Caco-2 (cell line): ENCODE measurements around the gene FABP2. TPM values are rescaled to one million over a fixed set of nuclear protein-coding genes. Genes with fewer than 3 reads are reported as not detected.
"Not testable (repeated sequence)": the region's sequence is repeated elsewhere in the genome, so short reads cannot be mapped to it uniquely, and the experiment has no call there.

ENCODE experiments used
- BruUV-seq: library from RNA; stranded (reverse); fragments of 400-500 nt; replicated peaks from 2 replicates; lab custom pipeline; 2021; lab: Mats Ljungman, UMichigan
- CTCF ChIA-PET: fragments of 300-600 bp; sonication (Branson Sonifier 250); formaldehyde crosslinking; loops from one replicate; lab custom pipeline; 2022; ENCODE audit warnings: antibody characterized with exemption; lab: Charles Lee
- POLR2A ChIA-PET: fragments of 300-600 bp; sonication (Branson Sonifier 250); formaldehyde crosslinking; loops from one replicate; lab custom pipeline; 2022; ENCODE audit warnings: antibody characterized with exemption; lab: Charles Lee
- DNase-seq, 2 experiments: peaks; one replicate each; pipeline versions ENCODE4 v3.0.0 to v3.0.0-alpha.2; 2020 to 2022
- H3K27me3 ChIP-seq: replicated peaks from 2 replicates; pipeline ENCODE4 v1.6.0; 2011; ENCODE audit warnings: low read length; ENCODE audit not compliant: control insufficient read depth, insufficient read depth
- H3K36me3 ChIP-seq: 2 replicates; pipeline ENCODE4 v1.5.1; 2011; ENCODE audit warnings: low read length; ENCODE audit not compliant: control insufficient read depth, insufficient read depth
- H3K4me1 ChIP-seq: fragments of 250-450 bp; sonication (Bioruptor Pico); 2 replicates; pipeline ENCODE4 v1.5.1; 2020; ENCODE audit warnings: mild to moderate bottlenecking
- H3K4me3 ChIP-seq: 2 replicates; pipeline ENCODE4 v1.5.1; 2011; ENCODE audit warnings: low read depth, mild to moderate bottlenecking, control low read depth, low read length
- H3K9me3 ChIP-seq: fragments of 250-450 bp; sonication (Bioruptor Pico); 2 replicates; pipeline ENCODE4 v1.5.1; 2020; ENCODE audit warnings: mild to moderate bottlenecking, moderate library complexity
- H3K27ac Mint-ChIP-seq: one replicate; pipeline ENCODE4 v1.8.0; 2022; ENCODE audit warnings: mixed read lengths; ENCODE audit not compliant: unreplicated experiment
- H3K27me3 Mint-ChIP-seq: one replicate; pipeline ENCODE4 v1.8.0; 2022; ENCODE audit warnings: mixed read lengths; ENCODE audit not compliant: insufficient read depth, unreplicated experiment
- H3K36me3 Mint-ChIP-seq: one replicate; pipeline ENCODE4 v1.8.0; 2022; ENCODE audit warnings: mild to moderate bottlenecking, mixed read lengths; ENCODE audit not compliant: insufficient read depth, unreplicated experiment
- H3K4me1 Mint-ChIP-seq: one replicate; pipeline ENCODE4 v1.8.0; 2022; ENCODE audit warnings: low read depth, mixed read lengths; ENCODE audit not compliant: unreplicated experiment
- H3K4me3 Mint-ChIP-seq: one replicate; pipeline ENCODE4 v1.8.0; 2022; ENCODE audit warnings: mild to moderate bottlenecking, moderate library complexity, mixed read lengths; ENCODE audit not compliant: unreplicated experiment
- H3K9me3 Mint-ChIP-seq: one replicate; pipeline ENCODE4 v1.8.0; 2022; ENCODE audit warnings: mixed read lengths; ENCODE audit not compliant: unreplicated experiment
- intact Hi-C: fragments of 100-400 bp; cut with micrococcal nuclease; formaldehyde crosslinking; loops from one replicate; pipeline ENCODE4 v1.10.0; 2022; ENCODE audit not compliant: unreplicated experiment
- total RNA-seq: library from RNA; stranded (reverse); gene quantifications from 2 replicates; pipeline ENCODE4 v1.2.3, GENCODE V29; 2022

The FABP2 gene
- total RNA-seq, 1 experiment from 2014 or later = not detected

- H3K27me3 Mint-ChIP-seq = not testable (repeated sequence)
These were observed 40.5 kb upstream of the FABP2 start for GRCh38 chr4:119362413-119362812.

GRCh38 chr4:119359873-119360272, 37.9 kb upstream of the FABP2 start:
- H3K9me3 Mint-ChIP-seq, H3K36me3 ChIP-seq, H3K27me3 ChIP-seq, POLR2A ChIA-PET, H3K4me1 Mint-ChIP-seq, BruUV-seq, H3K4me3 ChIP-seq, H3K36me3 Mint-ChIP-seq, DNase-seq, H3K27me3 Mint-ChIP-seq, H3K27ac Mint-ChIP-seq, intact Hi-C loops, H3K9me3 ChIP-seq, CTCF ChIA-PET, H3K4me1 ChIP-seq, H3K4me3 Mint-ChIP-seq: not testable (repeated sequence)

More at GRCh38 chr4:119362413-119362812, 40.5 kb upstream of the FABP2 start:
- H3K4me3 Mint-ChIP-seq, H3K36me3 Mint-ChIP-seq, H3K27me3 ChIP-seq, H3K4me1 ChIP-seq, intact Hi-C loops, H3K4me3 ChIP-seq, H3K9me3 ChIP-seq, H3K4me1 Mint-ChIP-seq, H3K27ac Mint-ChIP-seq, POLR2A ChIA-PET, CTCF ChIA-PET, H3K9me3 Mint-ChIP-seq, BruUV-seq, DNase-seq, H3K36me3 ChIP-seq: not testable (repeated sequence)

- BruUV-seq, H3K9me3 Mint-ChIP-seq, H3K36me3 ChIP-seq, H3K4me3 Mint-ChIP-seq, H3K27me3 Mint-ChIP-seq, H3K4me1 Mint-ChIP-seq, POLR2A ChIA-PET, H3K9me3 ChIP-seq, H3K27ac Mint-ChIP-seq, intact Hi-C loops, H3K4me1 ChIP-seq, H3K36me3 Mint-ChIP-seq, DNase-seq, H3K4me3 ChIP-seq, H3K27me3 ChIP-seq, CTCF ChIA-PET: not testable (repeated sequence)
These were observed 34.9 kb upstream of the FABP2 start for GRCh38 chr4:119356796-119357195.

GRCh38 chr4:119356041-119356440, 34.1 kb upstream of the FABP2 start:
- intact Hi-C loops, H3K27me3 ChIP-seq, H3K4me3 ChIP-seq, H3K4me1 ChIP-seq, H3K4me3 Mint-ChIP-seq, H3K9me3 Mint-ChIP-seq, POLR2A ChIA-PET, H3K36me3 Mint-ChIP-seq, CTCF ChIA-PET, H3K4me1 Mint-ChIP-seq, DNase-seq, H3K27ac Mint-ChIP-seq, H3K9me3 ChIP-seq, BruUV-seq, H3K36me3 ChIP-seq, H3K27me3 Mint-ChIP-seq: not testable (repeated sequence)

- H3K4me1 Mint-ChIP-seq, BruUV-seq, H3K36me3 Mint-ChIP-seq, H3K36me3 ChIP-seq, intact Hi-C loops, POLR2A ChIA-PET, H3K27ac Mint-ChIP-seq, H3K4me3 Mint-ChIP-seq, H3K27me3 ChIP-seq, H3K9me3 Mint-ChIP-seq, H3K9me3 ChIP-seq, DNase-seq, CTCF ChIA-PET, H3K27me3 Mint-ChIP-seq, H3K4me1 ChIP-seq, H3K4me3 ChIP-seq: not testable (repeated sequence)
These were observed 31.4 kb upstream of the FABP2 start for GRCh38 chr4:119353364-119353763.

GRCh38 chr4:119348169-119348568, 26.2 kb upstream of the FABP2 start:
- H3K9me3 Mint-ChIP-seq, H3K36me3 Mint-ChIP-seq, H3K27me3 Mint-ChIP-seq, H3K27ac Mint-ChIP-seq, H3K4me1 ChIP-seq, H3K4me3 ChIP-seq, DNase-seq, POLR2A ChIA-PET, H3K9me3 ChIP-seq, CTCF ChIA-PET, H3K36me3 ChIP-seq, H3K4me3 Mint-ChIP-seq, BruUV-seq, intact Hi-C loops, H3K27me3 ChIP-seq, H3K4me1 Mint-ChIP-seq: not testable (repeated sequence)

GRCh38 chr4:119343293-119343692, 21.4 kb upstream of the FABP2 start:
- H3K9me3 Mint-ChIP-seq, CTCF ChIA-PET: not testable (repeated sequence)

More at GRCh38 chr4:119343293-119343692, 21.4 kb upstream of the FABP2 start:
- BruUV-seq, intact Hi-C loops, H3K4me1 Mint-ChIP-seq, POLR2A ChIA-PET, H3K4me3 ChIP-seq, H3K27me3 Mint-ChIP-seq, H3K9me3 ChIP-seq, H3K36me3 Mint-ChIP-seq, H3K27me3 ChIP-seq, H3K4me1 ChIP-seq, DNase-seq, H3K36me3 ChIP-seq: not testable (repeated sequence)
- peak overlapping the region; percentile 90 for H3K27ac Mint-ChIP-seq
- peak overlapping the region; percentile 57 for H3K4me3 Mint-ChIP-seq
